GM10266 (cell line): ENCODE data around the gene FCHSD1.

Source experiments
- DNase-seq: peaks from one replicate; pipeline ENCODE4 v3.0.0; 2012; ENCODE audit errors: extremely low spot score
- CTCF ChIP-seq: IDR thresholded peaks from 2 replicates; pipeline ENCODE4 v1.5.1; 2012; ENCODE audit warnings: mild to moderate bottlenecking, low read depth; ENCODE audit not compliant: control insufficient read depth, insufficient read depth; ENCODE audit errors: missing control alignments

The FCHSD1 gene

GRCh38 chr5:141681295-141681694 lies 30.1 kb upstream of the FCHSD1 start:
- no peak for DNase-seq
- TF ChIP-seq CTCF: no peak

- no peak for DNase-seq
- TF ChIP-seq CTCF: no peak
These were observed 29.6 kb upstream of the FCHSD1 start for GRCh38 chr5:141680751-141681201.

GRCh38 chr5:141680178-141680577 lies 29.0 kb upstream of the FCHSD1 start:
- no peak for TF ChIP-seq CTCF
- no peak for DNase-seq

- DNase-seq: no peak
- TF ChIP-seq CTCF: no peak
These were observed 26.2 kb upstream of the FCHSD1 start for GRCh38 chr5:141677415-141677814.

- TF ChIP-seq CTCF: no peak
- no peak for DNase-seq
These were observed 24.5 kb upstream of the FCHSD1 start for GRCh38 chr5:141675672-141676071.

- no peak for TF ChIP-seq CTCF
- DNase-seq: no peak
These were observed 23.5 kb upstream of the FCHSD1 start for GRCh38 chr5:141674747-141675146.

- TF ChIP-seq CTCF: no peak
These were observed 21.9 kb upstream of the FCHSD1 start for GRCh38 chr5:141672841-141673813.

More at GRCh38 chr5:141672841-141673813, 21.9 kb upstream of the FCHSD1 start:
- DNase-seq: no peak
